ENCODE results near the gene ISLR2.

- TF ChIP-seq CTCF (IDR thresholded peaks at IDR 0.05) (no peak), POLR2A (IDR thresholded peaks at IDR 0.05) (no peak)
Measured at GRCh38 chr15:74172701-74173379, 42.5 kb downstream of the ISLR2 start.
